H9 (cell line): ENCODE results near the gene NUBPL. TPM values are rescaled to one million over a fixed set of nuclear protein-coding genes. Genes with fewer than 3 reads are reported as not detected.

Experiments
- DNase-seq: peaks from one replicate; pipeline ENCODE4 v3.0.0-alpha.2; 2017
- H2AFZ ChIP-seq: one replicate; pipeline ENCODE4 v1.6.1; 2013; ENCODE audit warnings: mild to moderate bottlenecking, low read length, control low read depth, moderate library complexity
- H2AK5ac ChIP-seq: 2 replicates; pipeline ENCODE4 v1.6.1; 2013; ENCODE audit warnings: low read length, control low read depth, mixed read lengths; ENCODE audit not compliant: insufficient read length
- H2BK120ac ChIP-seq: one replicate; pipeline ENCODE4 v1.6.1; 2013; ENCODE audit warnings: low read depth, mild to moderate bottlenecking, low read length, control low read depth, inconsistent platforms; ENCODE audit not compliant: poor library complexity, severe bottlenecking
- H2BK12ac ChIP-seq: 2 replicates; pipeline ENCODE4 v1.6.1; 2013; ENCODE audit warnings: low read length, control low read depth, mixed read lengths, low read depth; ENCODE audit not compliant: insufficient read length
- H2BK15ac ChIP-seq: 2 replicates; pipeline ENCODE4 v1.6.1; 2013; ENCODE audit warnings: low read depth, low read length, control low read depth
- H2BK20ac ChIP-seq: one replicate; pipeline ENCODE4 v1.6.1; 2013; ENCODE audit warnings: low read depth, mild to moderate bottlenecking, low read length, control low read depth, inconsistent platforms; ENCODE audit not compliant: poor library complexity, severe bottlenecking
- H2BK5ac ChIP-seq: 2 replicates; pipeline ENCODE4 v1.6.1; 2013; ENCODE audit warnings: low read length, control low read depth, mixed read lengths; ENCODE audit not compliant: insufficient read length
- H3K14ac ChIP-seq: 2 replicates; pipeline ENCODE4 v1.6.1; 2013; ENCODE audit warnings: low read length, control low read depth; ENCODE audit not compliant: insufficient read depth
- H3K18ac ChIP-seq: 2 replicates; pipeline ENCODE4 v1.6.1; 2013; ENCODE audit warnings: low read depth, mild to moderate bottlenecking, mixed read lengths, low read length, control low read depth; ENCODE audit not compliant: insufficient read length
- H3K23ac ChIP-seq: 2 replicates; pipeline ENCODE4 v1.6.1; 2013; ENCODE audit warnings: low read length, control low read depth, mixed read lengths, low read depth; ENCODE audit not compliant: insufficient read length
- H3K23me2 ChIP-seq: 2 replicates; pipeline ENCODE4 v1.6.1; 2013; ENCODE audit warnings: low read depth, mild to moderate bottlenecking, mixed read lengths, low read length, control low read depth; ENCODE audit not compliant: insufficient read length, poor library complexity, severe bottlenecking
- H3K27ac ChIP-seq: 2 replicates; pipeline ENCODE4 v1.5.1; 2013; ENCODE audit warnings: low read length, control low read depth, mixed read lengths, low read depth; ENCODE audit not compliant: insufficient read length
- H3K27me3 ChIP-seq: 2 replicates; pipeline ENCODE4 v1.6.1; 2013; ENCODE audit warnings: low read length, control low read depth, inconsistent platforms; ENCODE audit not compliant: insufficient read depth
- H3K4ac ChIP-seq: 2 replicates; pipeline ENCODE4 v1.6.1; 2013; ENCODE audit warnings: low read depth, mild to moderate bottlenecking, control low read depth, inconsistent platforms, low read length, moderate library complexity
- H3K4me1 ChIP-seq: 2 replicates; pipeline ENCODE4 v1.6.1; 2013; ENCODE audit warnings: low read length, control low read depth, inconsistent platforms; ENCODE audit not compliant: insufficient read depth
- H3K4me2 ChIP-seq: 2 replicates; pipeline ENCODE4 v1.6.1; 2013; ENCODE audit warnings: low read length, control low read depth, mixed read lengths; ENCODE audit not compliant: insufficient read length, insufficient read depth
- H3K56ac ChIP-seq: 2 replicates; pipeline ENCODE4 v1.6.1; 2013; ENCODE audit warnings: low read depth, mild to moderate bottlenecking, mixed read lengths, low read length, control low read depth; ENCODE audit not compliant: insufficient read length
- H3K79me1 ChIP-seq: 2 replicates; pipeline ENCODE4 v1.6.1; 2013; ENCODE audit warnings: low read depth, mild to moderate bottlenecking, moderate library complexity, low read length, control low read depth, inconsistent platforms; ENCODE audit not compliant: insufficient read depth, poor library complexity, severe bottlenecking
- H3K79me2 ChIP-seq: 2 replicates; pipeline ENCODE4 v1.6.1; 2013; ENCODE audit warnings: low read length, control low read depth, inconsistent platforms; ENCODE audit not compliant: insufficient read depth
- H3K9ac ChIP-seq: 2 replicates; pipeline ENCODE4 v1.6.1; 2013; ENCODE audit warnings: low read length, control low read depth, mixed read lengths; ENCODE audit not compliant: insufficient read length; ENCODE audit errors: extremely low read depth
- H3K9me3 ChIP-seq: one replicate; pipeline ENCODE4 v1.6.1; 2013; ENCODE audit warnings: low read depth, low read length, inconsistent platforms; ENCODE audit not compliant: control insufficient read depth
- H3T11ph ChIP-seq: one replicate; pipeline ENCODE4 v1.6.1; 2013; ENCODE audit warnings: mild to moderate bottlenecking, low read length, control low read depth, inconsistent platforms
- H4K20me1 ChIP-seq: one replicate; pipeline ENCODE4 v1.6.1; 2013; ENCODE audit not compliant: control insufficient read depth, insufficient read length, insufficient read depth
- H4K5ac ChIP-seq: 2 replicates; pipeline ENCODE4 v1.6.1; 2013; ENCODE audit warnings: low read depth, mild to moderate bottlenecking, mixed read lengths, low read length, control low read depth; ENCODE audit not compliant: insufficient read length
- H4K8ac ChIP-seq: replicated peaks from 2 replicates; pipeline ENCODE4 v1.6.1; 2013; ENCODE audit warnings: low read length, control low read depth, mixed read lengths, low read depth; ENCODE audit not compliant: insufficient read length
- H4K91ac ChIP-seq: 2 replicates; pipeline ENCODE4 v1.6.1; 2013; ENCODE audit warnings: low read depth, mild to moderate bottlenecking, moderate library complexity, mixed read lengths, low read length, control low read depth; ENCODE audit not compliant: insufficient read length
- H3K27ac Mint-ChIP-seq, 3 experiments: 2 replicates in 2 of 3; 3 replicates in 1 of 3; pipeline ENCODE4 v1.8.0; 2020 to 2021; ENCODE audit warnings: mixed read lengths in 3 of 3, mild to moderate bottlenecking in 1 of 3, moderate library complexity in 1 of 3
- H3K27me3 Mint-ChIP-seq: 2 replicates; pipeline ENCODE4 v1.8.0; 2021; ENCODE audit warnings: low read depth, mild to moderate bottlenecking, moderate library complexity, mixed read lengths
- H3K36me3 Mint-ChIP-seq, 3 experiments: 2 replicates in 2 of 3; 3 replicates in 1 of 3; pipeline ENCODE4 v1.8.0; 2020 to 2021; ENCODE audit warnings: low read depth in 3 of 3, mixed read lengths in 3 of 3; ENCODE audit not compliant: insufficient read depth in 1 of 3
- H3K4me1 Mint-ChIP-seq, 2 experiments: 2 replicates each; pipeline ENCODE4 v1.8.0; 2020; ENCODE audit warnings: mixed read lengths in 2 of 2
- H3K4me3 Mint-ChIP-seq, 2 experiments: 2 replicates in 1 of 2; 3 replicates in 1 of 2; pipeline ENCODE4 v1.8.0; 2020 to 2021; ENCODE audit warnings: mild to moderate bottlenecking in 2 of 2, mixed read lengths in 2 of 2, moderate library complexity in 1 of 2
- H3K9me3 Mint-ChIP-seq, 2 experiments: 2 replicates in 1 of 2; 3 replicates in 1 of 2; pipeline ENCODE4 v1.8.0; 2020; ENCODE audit warnings: mild to moderate bottlenecking in 2 of 2, mixed read lengths in 2 of 2, moderate library complexity in 1 of 2
- WGBS: extraction: QIAGEN DNeasy Blood & Tissue Kit; methylation state at CpG from one replicate; pipeline ENCODE4 v1.1.7; 2013; ENCODE audit warnings: missing lambda C conversion rate, low lambda C conversion rate, mixed read lengths; ENCODE audit not compliant: insufficient read length; ENCODE audit errors: extremely low coverage; 5-methylcytosine and 5-hydroxymethylcytosine counted together
- total RNA-seq: library from RNA; stranded (reverse); gene quantifications from 2 replicates; pipeline ENCODE4 v1.2.1, GENCODE V29; 2021
- TF ChIP-seq, protein P1 (sequence below): fragments of 200-600 bp; sonication (generic); conservative IDR thresholded peaks from 3 replicates; pipeline ENCODE4 v1.8.0; 2021; ENCODE audit warnings: antibody characterized with exemption, mild to moderate bottlenecking

NUBPL gene
- total RNA-seq, 1 experiment from 2014 or later = 14.8 TPM

DNA sequence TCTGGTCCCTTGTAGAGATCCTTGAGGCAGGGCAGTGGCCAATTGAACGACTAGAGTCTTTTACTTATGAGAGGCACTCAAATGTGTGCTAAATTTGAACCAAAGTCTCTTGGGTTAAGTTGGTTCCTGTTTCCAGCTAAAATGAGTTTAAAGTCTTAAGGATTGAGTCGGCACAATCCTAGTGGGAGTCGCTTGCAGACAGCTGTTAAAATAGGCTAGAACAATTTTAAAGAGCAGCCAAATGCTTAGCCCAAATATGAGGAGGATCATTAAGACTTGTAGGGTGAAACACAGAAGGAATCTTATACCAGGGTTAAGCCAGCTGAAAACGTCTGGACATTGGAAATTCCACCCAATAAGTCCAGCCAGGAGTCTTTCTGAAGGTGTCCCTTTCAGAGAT, 216.1 kb downstream of the NUBPL start:
- no peak overlapping the region for H2BK15ac ChIP-seq
- no peaks in the 10 kb centered on the region for H3K27me3 ChIP-seq
- H4K91ac ChIP-seq = no peak overlapping the region
- peaks cover 16% of the 10 kb centered on the region for H3K9me3 ChIP-seq
- H2AFZ ChIP-seq = no peak overlapping the region
- Mint-ChIP-seq H3K4me3 (no peak overlapping the region), H3K36me3 (peaks cover 5 to 25% (median 15%) of the 10 kb centered on the region in 3 experiments; a peak in 6 of 7 replicates), H3K9me3 (peaks cover 33 to 34% of the 10 kb centered on the region in 2 experiments), H3K27me3 (no peaks in the 10 kb centered on the region), H3K4me1 (no peaks in the 10 kb centered on the region), H3K27ac (no peak overlapping the region)
- H4K5ac ChIP-seq = no peak overlapping the region
- no peak overlapping the region for H4K8ac ChIP-seq
- TF ChIP-seq, protein P1, sequence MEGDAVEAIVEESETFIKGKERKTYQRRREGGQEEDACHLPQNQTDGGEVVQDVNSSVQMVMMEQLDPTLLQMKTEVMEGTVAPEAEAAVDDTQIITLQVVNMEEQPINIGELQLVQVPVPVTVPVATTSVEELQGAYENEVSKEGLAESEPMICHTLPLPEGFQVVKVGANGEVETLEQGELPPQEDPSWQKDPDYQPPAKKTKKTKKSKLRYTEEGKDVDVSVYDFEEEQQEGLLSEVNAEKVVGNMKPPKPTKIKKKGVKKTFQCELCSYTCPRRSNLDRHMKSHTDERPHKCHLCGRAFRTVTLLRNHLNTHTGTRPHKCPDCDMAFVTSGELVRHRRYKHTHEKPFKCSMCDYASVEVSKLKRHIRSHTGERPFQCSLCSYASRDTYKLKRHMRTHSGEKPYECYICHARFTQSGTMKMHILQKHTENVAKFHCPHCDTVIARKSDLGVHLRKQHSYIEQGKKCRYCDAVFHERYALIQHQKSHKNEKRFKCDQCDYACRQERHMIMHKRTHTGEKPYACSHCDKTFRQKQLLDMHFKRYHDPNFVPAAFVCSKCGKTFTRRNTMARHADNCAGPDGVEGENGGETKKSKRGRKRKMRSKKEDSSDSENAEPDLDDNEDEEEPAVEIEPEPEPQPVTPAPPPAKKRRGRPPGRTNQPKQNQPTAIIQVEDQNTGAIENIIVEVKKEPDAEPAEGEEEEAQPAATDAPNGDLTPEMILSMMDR = no peak
- no peak overlapping the region for H3K4me2 ChIP-seq
- WGBS = no CpG with 5 or more reads among the region's 4 CpGs
- H4K20me1 ChIP-seq = no peaks in the 10 kb centered on the region
- H2AK5ac ChIP-seq = no peak overlapping the region
- no peak overlapping the region for H3K23ac ChIP-seq
- H3K14ac ChIP-seq = no peak overlapping the region
- H3K9ac ChIP-seq = no peak overlapping the region
- no peaks in the 10 kb centered on the region; the same call in 1 of the 2 replicates for H3K79me2 ChIP-seq
- H2BK20ac ChIP-seq = no peak overlapping the region
- H3T11ph ChIP-seq = no peak overlapping the region
- H3K79me1 ChIP-seq = no peaks in the 10 kb centered on the region
- no peak overlapping the region for H2BK5ac ChIP-seq
- no peaks in the 10 kb centered on the region for H3K23me2 ChIP-seq
- H3K4me1 ChIP-seq = no peaks in the 10 kb centered on the region
- H3K56ac ChIP-seq = no peak overlapping the region
- DNase-seq = no peak
- no peak overlapping the region for H3K18ac ChIP-seq
- H2BK120ac ChIP-seq = no peak overlapping the region
- H3K4ac ChIP-seq = no peak overlapping the region
- H3K27ac ChIP-seq = no peak overlapping the region
- no peak overlapping the region for H2BK12ac ChIP-seq
